K562 (cell line): ENCODE measurements around the gene HIPK2. TPM values are rescaled to one million over a fixed set of nuclear protein-coding genes. Genes with fewer than 3 reads are reported as not detected.

ENCODE experiments used
- ATAC-seq: fragments of 200-7000 bp; cut with Tn5 transposase; 3 replicates; pipeline ENCODE4 v1.9.1; 2020; ENCODE audit warnings: moderate library complexity
- BruUV-seq: library from RNA; stranded (reverse); fragments of 400-500 nt; replicated peaks from 2 replicates; lab custom pipeline; 2021; lab: Mats Ljungman, UMichigan
- CTCF ChIA-PET: fragments of 300-600 bp; formaldehyde crosslinking; extraction: SDS; loops from one replicate; lab custom pipeline; 2021; ENCODE audit warnings: low intra/inter-chr PET ratio; lab: Yijun Ruan, JAX
- POLR2A ChIA-PET: fragments of 300-600, 350-650 bp; sonication (Branson Sonifier 250); formaldehyde crosslinking; extraction: SDS; loops from one replicate; lab custom pipeline; 2021; ENCODE audit warnings: antibody characterized with exemption, inconsistent platforms; lab: Yijun Ruan, JAX
- DNase-seq, 4 experiments: peaks; one replicate each; pipeline versions ENCODE4 v3.0.0 to v3.0.0-alpha.2; 2011 to 2018; ENCODE audit warnings: low spot score in 3 of 4, mixed read lengths in 3 of 4; ENCODE audit errors: extremely low read depth in 1 of 4
- FAIRE-seq: peaks from 2 replicates; lab custom pipeline; 2011; peaks lifted over from hg19 to GRCh38; lab: Jason Lieb, UNC
- H2AFZ ChIP-seq: 2 replicates; pipeline ENCODE4 v1.6.0; 2011; ENCODE audit warnings: low read depth, low read length, control low read depth, inconsistent platforms
- H3K27ac ChIP-seq: fragments of 200-600 bp; 3 replicates; pipeline ENCODE4 v1.8.0; 2011; ENCODE audit warnings: low read depth, mild to moderate bottlenecking, control low read depth, inconsistent platforms, low read length, moderate library complexity, mixed read lengths; ENCODE audit errors: extremely low read depth
- H3K27me3 ChIP-seq, 2 experiments: fragments of 300-600 bp in 1 of 2; 2 replicates in 1 of 2; 3 replicates in 1 of 2; pipeline versions ENCODE4 v1.6.0 to v1.8.0; 2011; ENCODE audit warnings: inconsistent platforms in 2 of 2, low read length in 2 of 2, mild to moderate bottlenecking in 1 of 2, mixed read lengths in 1 of 2, moderate library complexity in 1 of 2; ENCODE audit not compliant: control insufficient read depth in 2 of 2, insufficient read depth in 2 of 2
- H3K36me3 ChIP-seq: fragments of 300-600 bp; 3 replicates; pipeline ENCODE4 v1.8.0; 2011; ENCODE audit warnings: mild to moderate bottlenecking, low read length, inconsistent platforms; ENCODE audit not compliant: control insufficient read depth, insufficient read depth
- H3K4me1 ChIP-seq, 2 experiments: fragments of 200-600 bp in 1 of 2; replicated peaks in 1 of 2; 2 replicates in 1 of 2; 3 replicates in 1 of 2; pipeline versions ENCODE4 v1.5.1 to v1.8.0; 2011; ENCODE audit warnings: inconsistent platforms in 2 of 2, low read length in 2 of 2, mild to moderate bottlenecking in 1 of 2, mixed read lengths in 1 of 2, moderate library complexity in 1 of 2; ENCODE audit not compliant: control insufficient read depth in 2 of 2, insufficient read depth in 2 of 2
- H3K4me2 ChIP-seq: 2 replicates; pipeline ENCODE4 v1.6.1; 2011; ENCODE audit warnings: low read length, control low read depth, inconsistent platforms, mixed read lengths; ENCODE audit not compliant: insufficient read depth
- H3K4me3 ChIP-seq: fragments of 200-600 bp; sonication (generic), shearing (Covaris generic); 2 replicates; pipeline ENCODE4 v1.5.1; 2016; ENCODE audit warnings: control low read depth, inconsistent platforms
- H3K79me2 ChIP-seq: fragments of 200-600 bp; 3 replicates; pipeline ENCODE4 v1.8.0; 2011; ENCODE audit warnings: low read length, inconsistent platforms; ENCODE audit not compliant: control insufficient read depth, insufficient read depth
- H3K9ac ChIP-seq, 2 experiments: 2 replicates each; pipeline versions ENCODE4 v1.6.0 to v1.6.1; 2011; ENCODE audit warnings: low read depth in 2 of 2, low read length in 2 of 2, control low read depth in 1 of 2, inconsistent platforms in 1 of 2, mild to moderate bottlenecking in 1 of 2, mixed read lengths in 1 of 2; ENCODE audit not compliant: insufficient read depth in 1 of 2
- H3K9me1 ChIP-seq: one replicate; pipeline ENCODE4 v1.6.0; 2011; ENCODE audit warnings: inconsistent platforms, mild to moderate bottlenecking, low read length, moderate library complexity; ENCODE audit not compliant: control insufficient read depth, insufficient read depth
- H3K9me3 ChIP-seq: replicated peaks from 2 replicates; pipeline ENCODE4 v1.5.1; 2011; ENCODE audit warnings: low read depth, low read length, inconsistent platforms; ENCODE audit not compliant: control insufficient read depth, insufficient read depth
- H4K20me1 ChIP-seq: replicated peaks from 2 replicates; pipeline ENCODE4 v1.6.1; 2011; ENCODE audit warnings: low read length, inconsistent platforms, mixed read lengths; ENCODE audit not compliant: control insufficient read depth, insufficient read depth
- CBX3 ChIP-seq, 2 experiments: IDR thresholded peaks; 1 replicate in 1 of 2; 2 replicates in 1 of 2; pipeline ENCODE4 v1.6.1; 2012; ENCODE audit warnings: inconsistent platforms in 2 of 2, low read length in 2 of 2, borderline replicate concordance in 1 of 2, control low read depth in 1 of 2
- E4F1 ChIP-seq: fragments of 250-450 bp; sonication (Bioruptor Pico); IDR thresholded peaks from 2 replicates; pipeline ENCODE4 v1.5.0; 2021; ENCODE audit warnings: mild to moderate bottlenecking, borderline replicate concordance
- JUND ChIP-seq, 2 experiments: IDR thresholded peaks; 2 replicates in 1 of 2; 3 replicates in 1 of 2; pipeline ENCODE4 v1.6.1; 2011; ENCODE audit warnings: borderline replicate concordance in 2 of 2, low read depth in 2 of 2, low read length in 2 of 2, improper control_type of control experiment in 1 of 2, missing biosample characterization in 1 of 2, missing genetic modification characterization in 1 of 2, missing genetic modification reagents in 1 of 2
- PHTF2 ChIP-seq: fragments of 250-450 bp; sonication (Bioruptor Pico); IDR thresholded peaks from 2 replicates; pipeline ENCODE4 v1.5.0; 2021; ENCODE audit warnings: mild to moderate bottlenecking
- POLR3A ChIP-seq: IDR thresholded peaks from 2 replicates; pipeline ENCODE4 v1.6.1; 2011; ENCODE audit warnings: borderline replicate concordance, mild to moderate bottlenecking, moderate library complexity; ENCODE audit not compliant: insufficient read length, insufficient read depth; ENCODE audit errors: extremely low read depth
- RCOR1 ChIP-seq, 2 experiments: IDR thresholded peaks; 2 replicates each; pipeline ENCODE4 v1.6.1; 2012; ENCODE audit warnings: low read depth in 2 of 2, low read length in 2 of 2, borderline replicate concordance in 1 of 2, improper control_type of control experiment in 1 of 2
- SPI1 ChIP-seq: IDR thresholded peaks from 2 replicates; pipeline ENCODE4 v1.6.1; 2011; ENCODE audit warnings: low read depth, low read length, control low read depth, borderline replicate concordance
- TAF7 ChIP-seq: fragments of 450-650 bp; IDR thresholded peaks from 2 replicates; pipeline ENCODE4 v1.6.1; 2016; ENCODE audit warnings: missing genetic modification characterization, missing compliant biosample characterization
- TCFL5 ChIP-seq: fragments of 250-450 bp; sonication (Bioruptor Pico); conservative IDR thresholded peaks from 2 replicates; pipeline ENCODE4 v1.6.1; 2021; ENCODE audit warnings: mild to moderate bottlenecking, moderate library complexity, matching md5 sums
- ZBTB5 ChIP-seq: fragments of 450-650 bp; IDR thresholded peaks from 2 replicates; pipeline ENCODE4 v1.6.1; 2017; ENCODE audit warnings: antibody characterized with exemption
- ZFP36 ChIP-seq: fragments of 150-350 bp; IDR thresholded peaks from 2 replicates; pipeline ENCODE4 v1.6.1; 2018; ENCODE audit warnings: low read length, low read depth; ENCODE audit not compliant: partially characterized antibody
- ZFPM2 ChIP-seq: fragments of 250-450 bp; sonication (Bioruptor Pico); IDR thresholded peaks from 2 replicates; pipeline ENCODE4 v1.5.1; 2022; ENCODE audit warnings: mild to moderate bottlenecking
- ZNF253 ChIP-seq: fragments of 250-450 bp; sonication (Bioruptor Pico); conservative IDR thresholded peaks from 2 replicates; pipeline ENCODE4 v1.6.1; 2021; ENCODE audit warnings: mild to moderate bottlenecking
- WGBS: fragments of 100-300 bp; shearing (Covaris generic); methylation state at CpG from one replicate; pipeline ENCODE4 v1.1.6; 2016; ENCODE audit warnings: low coverage, mixed read lengths; ENCODE audit not compliant: insufficient coverage; ENCODE audit errors: missing lambda C conversion rate; 5-methylcytosine and 5-hydroxymethylcytosine counted together
- in situ Hi-C: fragments of 300-500 bp; cut with MboI; formaldehyde crosslinking; loops from 4 replicates; pipeline ENCODE4 v1.15.0; 2018; ENCODE audit warnings: inconsistent platforms, mixed read lengths
- intact Hi-C: fragments of 100-400 bp; cut with micrococcal nuclease; formaldehyde crosslinking; loops from 2 replicates; pipeline ENCODE4 v1.14.2; 2022
- polyA plus RNA-seq, 8 experiments: library from polyadenylated mRNA; depleted of rRNA in 4 of 8; stranded (reverse) in 5 of 8; unstranded in 3 of 8; fragments of >200 nt; fragmentation: Nextera tagmentation in 2 of 8; fragmentation: Illumina TruSeq in 1 of 8; extraction: Ambion mirVana in 2 of 8; extraction: Trizol in 1 of 8; gene quantifications; 2 replicates each; pipeline versions ENCODE4 v1.2.1 to v1.2.3, GENCODE V29; 2011 to 2014; ENCODE audit warnings: inconsistent platforms in 1 of 8, missing spikeins in 1 of 8
- total RNA-seq, 7 experiments: library from RNA; depleted of rRNA in 6 of 7; stranded (reverse); fragments of >200 nt in 6 of 7; fragmentation: Illumina TruSeq in 2 of 7; extraction: Trizol in 2 of 7; gene quantifications; 2 replicates each; pipeline versions ENCODE4 v1.2.1 to v1.2.3, GENCODE V29; 2011 to 2021; ENCODE audit warnings: low replicate concordance in 1 of 7

The HIPK2 gene
- total and polyA plus RNA-seq, 9 of the 15 experiments (the other 6 are each of a cell fraction or from before 2014, with no cell fraction given) = 0.69 to 19.8 (median 5.1) TPM

- intact Hi-C loops = no loop called here
- H4K20me1 ChIP-seq = no peaks in the 10 kb centered on the region; the same call in 1 of the 2 replicates
- no TSS peak for BruUV-seq
- in situ Hi-C loops = no loop called here
- no peak overlapping the region for H2AFZ ChIP-seq
- no peaks in the 10 kb centered on the region for H3K9me3 ChIP-seq
- H3K36me3 ChIP-seq = no peaks in the 10 kb centered on the region
- no peak for FAIRE-seq
- H3K9ac ChIP-seq = no peak overlapping the region
- peaks cover 6% of the 10 kb centered on the region for H3K9me1 ChIP-seq
- H3K27ac ChIP-seq = no peak overlapping the region; the same call in 2 of the 3 replicates
- no peaks in the 10 kb centered on the region for H3K27me3 ChIP-seq
- TF ChIP-seq TCFL5 (CRISPR knock-in tag) = no peak
- TF ChIP-seq TAF7 = no peak
- no peak for TF ChIP-seq ZNF253 (CRISPR knock-in tag)
- TF ChIP-seq E4F1 (CRISPR knock-in tag) = no peak
- no peak for TF ChIP-seq SPI1
- no peak for TF ChIP-seq ZFPM2 (CRISPR knock-in tag)
- TF ChIP-seq JUND (IDR thresholded peaks at IDR 0.05; ENCODE audit: borderline replicate concordance, low read depth, low read length) = no peak
- no peak for TF ChIP-seq JUND (tag; IDR thresholded peaks at IDR 0.05; ENCODE audit: borderline replicate concordance, low read depth, low read length)
- TF ChIP-seq CBX3 (IDR thresholded peaks at IDR 0.05; ENCODE audit: borderline replicate concordance in 1 of 2, low read length in 2 of 2) = no peak
- TF ChIP-seq ZFP36 = no peak
- TF ChIP-seq POLR3A = no peak
- no peak for TF ChIP-seq ZBTB5
- TF ChIP-seq RCOR1 (IDR thresholded peaks at IDR 0.05; ENCODE audit: borderline replicate concordance in 1 of 2, low read depth in 2 of 2, low read length in 2 of 2) = no peak
- TF ChIP-seq PHTF2 (CRISPR knock-in tag) = no peak
- TF ChIP-seq, all 486 proteins: peak for 0
- Histone ChIP-seq H3K4me3 (no peak overlapping the region), H3K79me2 (no peaks in the 10 kb centered on the region), H3K4me1 (peaks cover 14 to 21% of the 10 kb centered on the region in 2 experiments; a peak in 4 of 5 replicates), H3K4me2 (no peak overlapping the region)
- ATAC-seq (no peak), DNase-seq (no peak)
- ChIA-PET POLR2A (interaction anchor here (0.7 to 1.4 kb wide), 6 partner anchors 9 to 119 kb away, joined by 3 to 4 read pairs (median 4); no protein-coding TSS in a partner anchor), CTCF (no interaction called here)
- WGBS = 83% methylated on average over 13 of the region's 13 CpGs
Measured at GRCh38 chr7:139679731-139680594, 97.8 kb downstream of the HIPK2 start.
